HEK293 (cell line): ENCODE results near the gene AMMECR1L.

ENCODE experiments used
- CTCF ChIA-PET: fragments of 350-600 bp; formaldehyde crosslinking; extraction: SDS; loops from one replicate; lab custom pipeline; 2021; ENCODE audit warnings: antibody characterized with exemption; lab: Yijun Ruan, JAX
- POLR2A ChIA-PET: fragments of 300-600 bp; formaldehyde crosslinking; extraction: SDS; loops from one replicate; lab custom pipeline; 2020; ENCODE audit warnings: antibody characterized with exemption, inconsistent platforms; lab: Yijun Ruan, JAX
- H3K27ac ChIP-seq: fragments of 200-500 bp; sonication (Bioruptor generic); 2 replicates; pipeline ENCODE4 v1.5.1; 2014; ENCODE audit warnings: low read depth, low read length, control low read depth, inconsistent platforms; ENCODE audit errors: extremely low read depth
- H3K36me3 ChIP-seq, 2 experiments: fragments of 200-500 bp in 1 of 2; sonication (Bioruptor generic) in 1 of 2; 1 replicate in 1 of 2; 2 replicates in 1 of 2; pipeline ENCODE4 v1.5.1; 2014 to 2017; ENCODE audit warnings: inconsistent platforms in 2 of 2, low read length in 2 of 2; ENCODE audit not compliant: control insufficient read depth in 2 of 2, insufficient read depth in 1 of 2
- H3K4me1 ChIP-seq: fragments of 200-500 bp; sonication (Bioruptor generic); 2 replicates; pipeline ENCODE4 v1.5.1; 2014; ENCODE audit warnings: mild to moderate bottlenecking, low read length, inconsistent platforms; ENCODE audit not compliant: control insufficient read depth, insufficient read depth
- H3K4me3 ChIP-seq: 2 replicates; pipeline ENCODE4 v1.5.1; 2011; ENCODE audit warnings: low read depth, mild to moderate bottlenecking, control low read depth, low read length, moderate library complexity
- H3K9me3 ChIP-seq: fragments of 200-500 bp; sonication (Bioruptor generic); 2 replicates; pipeline ENCODE4 v1.5.1; 2014; ENCODE audit warnings: low read depth, low read length, inconsistent platforms; ENCODE audit not compliant: control insufficient read depth, insufficient read depth
- KLF10 ChIP-seq: fragments of 450-650 bp; IDR thresholded peaks from 2 replicates; pipeline ENCODE4 v1.5.1; 2018; ENCODE audit warnings: missing biosample characterization, mild to moderate bottlenecking, missing genetic modification characterization
- SETDB1 ChIP-seq: IDR thresholded peaks from one replicate; pipeline ENCODE4 v1.6.1; 2017; ENCODE audit warnings: mild to moderate bottlenecking, low read length, moderate library complexity, mixed read lengths; ENCODE audit not compliant: insufficient read length
- ZBTB1 ChIP-seq: fragments of 450-650 bp; formaldehyde crosslinking; IDR thresholded peaks from 2 replicates; pipeline ENCODE4 v1.5.1; 2016; ENCODE audit warnings: missing biosample characterization, missing genetic modification characterization
- ZNF132 ChIP-seq: fragments of 450-650 bp; formaldehyde crosslinking; IDR thresholded peaks from 2 replicates; pipeline ENCODE4 v1.5.1; 2017; ENCODE audit warnings: missing biosample characterization, missing genetic modification characterization, borderline replicate concordance
- ZNF146 ChIP-seq: fragments of 450-650 bp; formaldehyde crosslinking; IDR thresholded peaks from 2 replicates; pipeline ENCODE4 v1.5.1; 2016; ENCODE audit warnings: missing biosample characterization, missing genetic modification characterization
- ZNF157 ChIP-seq: fragments of 450-650 bp; formaldehyde crosslinking; IDR thresholded peaks from 2 replicates; pipeline ENCODE4 v1.5.1; 2016; ENCODE audit warnings: missing biosample characterization, missing genetic modification characterization
- ZNF174 ChIP-seq: fragments of 450-650 bp; formaldehyde crosslinking; IDR thresholded peaks from 2 replicates; pipeline ENCODE4 v1.5.0; 2017; ENCODE audit warnings: missing biosample characterization, mild to moderate bottlenecking, missing genetic modification characterization
- ZNF175 ChIP-seq: fragments of 450-650 bp; formaldehyde crosslinking; IDR thresholded peaks from 2 replicates; pipeline ENCODE4 v1.5.1; 2016; ENCODE audit warnings: missing biosample characterization, missing genetic modification characterization
- ZNF248 ChIP-seq: fragments of 450-650 bp; formaldehyde crosslinking; IDR thresholded peaks from 2 replicates; pipeline ENCODE4 v1.5.1; 2017; ENCODE audit warnings: missing biosample characterization, missing genetic modification characterization
- ZNF292 ChIP-seq: fragments of 450-650 bp; formaldehyde crosslinking; IDR thresholded peaks from 2 replicates; pipeline ENCODE4 v1.5.1; 2016; ENCODE audit warnings: low read depth, missing biosample characterization, missing genetic modification characterization, borderline replicate concordance
- ZNF335 ChIP-seq: fragments of 450-650 bp; formaldehyde crosslinking; conservative IDR thresholded peaks from 2 replicates; pipeline ENCODE4 v1.5.1; 2016; ENCODE audit warnings: missing biosample characterization, missing genetic modification characterization
- ZNF530 ChIP-seq: fragments of 450-650 bp; formaldehyde crosslinking; IDR thresholded peaks from 2 replicates; pipeline ENCODE4 v1.5.1; 2016; ENCODE audit warnings: low read depth, missing biosample characterization, missing genetic modification characterization
- ZNF544 ChIP-seq: fragments of 450-650 bp; formaldehyde crosslinking; IDR thresholded peaks from 2 replicates; pipeline ENCODE4 v1.5.0; 2017; ENCODE audit warnings: missing biosample characterization, missing genetic modification characterization
- ZNF549 ChIP-seq: fragments of 450-650 bp; IDR thresholded peaks from 2 replicates; pipeline ENCODE4 v1.5.1; 2018; ENCODE audit warnings: missing biosample characterization, missing genetic modification characterization, mild to moderate bottlenecking, inconsistent platforms, moderate library complexity
- ZNF701 ChIP-seq: fragments of 450-650 bp; formaldehyde crosslinking; IDR thresholded peaks from 2 replicates; pipeline ENCODE4 v1.5.1; 2016; ENCODE audit warnings: missing biosample characterization, missing genetic modification characterization
- ZNF837 ChIP-seq: fragments of 450-650 bp; formaldehyde crosslinking; IDR thresholded peaks from 2 replicates; pipeline ENCODE4 v1.5.1; 2016; ENCODE audit warnings: missing biosample characterization, missing genetic modification characterization
- TF ChIP-seq, protein P1 (sequence below): fragments of 450-650 bp; formaldehyde crosslinking; IDR thresholded peaks from 2 replicates; pipeline ENCODE4 v1.5.1; 2017; ENCODE audit warnings: missing biosample characterization, missing genetic modification characterization
- TF ChIP-seq, protein P2 (sequence below): fragments of 450-650 bp; formaldehyde crosslinking; IDR thresholded peaks from 2 replicates; pipeline ENCODE4 v1.5.1; 2016; ENCODE audit warnings: missing biosample characterization, missing genetic modification characterization
- TF ChIP-seq, protein P3 (sequence below): fragments of 450-650 bp; formaldehyde crosslinking; IDR thresholded peaks from 2 replicates; pipeline ENCODE4; 2016; ENCODE audit warnings: missing biosample characterization, missing genetic modification characterization
- TF ChIP-seq, protein P4 (sequence below): fragments of 450-650 bp; formaldehyde crosslinking; IDR thresholded peaks from 2 replicates; pipeline ENCODE4 v1.5.1; 2017; ENCODE audit warnings: missing biosample characterization, mild to moderate bottlenecking, missing genetic modification characterization, moderate library complexity
- TF ChIP-seq, protein P5 (sequence below): fragments of 450-650 bp; formaldehyde crosslinking; IDR thresholded peaks from 2 replicates; pipeline ENCODE4 v1.5.1; 2016; ENCODE audit warnings: missing biosample characterization, missing genetic modification characterization, low read depth

AMMECR1L gene

DNA sequence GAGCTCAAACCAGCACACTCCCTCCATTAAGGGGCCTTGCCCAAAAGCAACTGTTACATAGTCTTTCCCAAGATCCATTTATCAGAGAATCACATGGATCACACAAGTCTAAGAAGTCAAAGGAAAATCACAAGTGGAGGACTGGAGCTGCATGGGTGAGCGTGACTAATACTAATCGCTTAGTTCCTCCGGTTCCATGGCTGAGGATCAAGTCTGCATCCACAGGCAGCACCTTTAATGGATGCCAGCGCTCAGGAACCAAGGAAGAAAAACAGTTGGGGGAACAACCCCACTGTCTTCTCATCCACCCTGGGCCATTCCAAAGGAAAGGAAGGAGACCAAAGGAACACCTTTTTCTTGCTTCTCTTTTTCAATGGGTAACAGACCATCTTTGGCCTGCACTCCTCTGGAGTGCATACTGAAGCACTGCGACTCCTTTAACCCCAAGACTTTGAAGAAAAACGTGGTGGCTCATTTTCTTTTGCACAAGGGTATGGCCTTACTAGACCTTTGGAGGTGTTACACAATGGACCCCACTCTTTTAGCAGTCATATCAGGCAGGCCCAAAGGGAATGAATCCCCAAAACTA is 65.6 kb downstream of the AMMECR1L start (continued):
- TF ChIP-seq ZNF549 (tag by site-specific recombination) (peak; percentile 26; the same call in 1 of the 2 replicates), ZNF174 (tag by site-specific recombination) (no peak)
- TF ChIP-seq, all 188 proteins: peak for 9

DNA sequence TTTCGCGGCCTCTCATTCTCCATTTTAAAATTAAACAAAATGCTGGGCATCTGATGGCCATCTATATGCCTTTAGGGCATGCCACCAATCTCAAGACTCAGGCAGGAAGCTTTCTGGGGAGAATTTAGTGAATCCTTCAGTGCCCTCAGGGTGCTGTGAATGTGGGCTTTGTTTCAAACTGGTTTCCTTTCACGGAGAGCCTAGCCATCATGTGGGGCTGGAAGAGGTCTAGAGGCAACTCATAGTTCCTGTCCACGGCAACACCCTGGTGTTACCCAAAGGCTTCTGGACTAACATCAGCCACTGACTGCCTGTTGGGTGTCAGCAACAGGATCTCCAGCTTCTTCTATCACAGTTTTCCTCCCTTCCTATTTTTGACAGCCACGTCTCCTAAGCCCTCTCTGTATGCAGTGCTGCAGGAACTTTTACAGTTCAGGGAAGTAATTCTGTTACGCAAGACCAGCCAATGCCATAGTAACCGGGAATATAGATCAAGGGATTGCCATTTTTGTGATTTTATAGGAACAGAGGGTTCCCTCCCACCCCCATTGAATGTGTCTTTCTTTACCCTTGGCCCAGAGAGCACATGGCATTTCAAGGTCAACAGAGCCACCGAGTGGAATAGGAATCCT is 66.8 kb downstream of the AMMECR1L start:
- no peak for TF ChIP-seq ZNF544 (tag by site-specific recombination)
- no peak for TF ChIP-seq ZNF146
- TF ChIP-seq ZNF292 = no peak
- TF ChIP-seq ZBTB1 (tag by site-specific recombination) = no peak
- TF ChIP-seq, protein P1, sequence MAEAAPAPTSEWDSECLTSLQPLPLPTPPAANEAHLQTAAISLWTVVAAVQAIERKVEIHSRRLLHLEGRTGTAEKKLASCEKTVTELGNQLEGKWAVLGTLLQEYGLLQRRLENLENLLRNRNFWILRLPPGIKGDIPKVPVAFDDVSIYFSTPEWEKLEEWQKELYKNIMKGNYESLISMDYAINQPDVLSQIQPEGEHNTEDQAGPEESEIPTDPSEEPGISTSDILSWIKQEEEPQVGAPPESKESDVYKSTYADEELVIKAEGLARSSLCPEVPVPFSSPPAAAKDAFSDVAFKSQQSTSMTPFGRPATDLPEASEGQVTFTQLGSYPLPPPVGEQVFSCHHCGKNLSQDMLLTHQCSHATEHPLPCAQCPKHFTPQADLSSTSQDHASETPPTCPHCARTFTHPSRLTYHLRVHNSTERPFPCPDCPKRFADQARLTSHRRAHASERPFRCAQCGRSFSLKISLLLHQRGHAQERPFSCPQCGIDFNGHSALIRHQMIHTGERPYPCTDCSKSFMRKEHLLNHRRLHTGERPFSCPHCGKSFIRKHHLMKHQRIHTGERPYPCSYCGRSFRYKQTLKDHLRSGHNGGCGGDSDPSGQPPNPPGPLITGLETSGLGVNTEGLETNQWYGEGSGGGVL (tag by site-specific recombination) = no peak
- no peak for TF ChIP-seq ZNF248 (tag by site-specific recombination)
- no peak for TF ChIP-seq ZNF335 (tag by site-specific recombination)
- TF ChIP-seq ZNF157 = no peak
- TF ChIP-seq ZNF132 (tag by site-specific recombination) = no peak
- TF ChIP-seq, protein P2, sequence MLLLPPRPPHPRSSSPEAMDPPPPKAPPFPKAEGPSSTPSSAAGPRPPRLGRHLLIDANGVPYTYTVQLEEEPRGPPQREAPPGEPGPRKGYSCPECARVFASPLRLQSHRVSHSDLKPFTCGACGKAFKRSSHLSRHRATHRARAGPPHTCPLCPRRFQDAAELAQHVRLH (tag by site-specific recombination) = no peak
- no peak for TF ChIP-seq ZNF530 (tag by site-specific recombination)
- TF ChIP-seq, protein P3, sequence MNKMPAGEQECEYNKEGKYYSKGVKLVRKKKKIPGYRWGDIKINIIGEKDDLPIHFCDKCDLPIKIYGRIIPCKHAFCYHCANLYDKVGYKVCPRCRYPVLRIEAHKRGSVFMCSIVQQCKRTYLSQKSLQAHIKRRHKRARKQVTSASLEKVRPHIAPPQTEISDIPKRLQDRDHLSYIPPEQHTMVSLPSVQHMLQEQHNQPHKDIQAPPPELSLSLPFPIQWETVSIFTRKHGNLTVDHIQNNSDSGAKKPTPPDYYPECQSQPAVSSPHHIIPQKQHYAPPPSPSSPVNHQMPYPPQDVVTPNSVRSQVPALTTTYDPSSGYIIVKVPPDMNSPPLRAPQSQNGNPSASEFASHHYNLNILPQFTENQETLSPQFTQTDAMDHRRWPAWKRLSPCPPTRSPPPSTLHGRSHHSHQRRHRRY = no peak
- TF ChIP-seq ZNF701 = no peak
- TF ChIP-seq KLF10 (tag by site-specific recombination) = no peak
- TF ChIP-seq ZNF175 = no peak
- TF ChIP-seq, protein P4, sequence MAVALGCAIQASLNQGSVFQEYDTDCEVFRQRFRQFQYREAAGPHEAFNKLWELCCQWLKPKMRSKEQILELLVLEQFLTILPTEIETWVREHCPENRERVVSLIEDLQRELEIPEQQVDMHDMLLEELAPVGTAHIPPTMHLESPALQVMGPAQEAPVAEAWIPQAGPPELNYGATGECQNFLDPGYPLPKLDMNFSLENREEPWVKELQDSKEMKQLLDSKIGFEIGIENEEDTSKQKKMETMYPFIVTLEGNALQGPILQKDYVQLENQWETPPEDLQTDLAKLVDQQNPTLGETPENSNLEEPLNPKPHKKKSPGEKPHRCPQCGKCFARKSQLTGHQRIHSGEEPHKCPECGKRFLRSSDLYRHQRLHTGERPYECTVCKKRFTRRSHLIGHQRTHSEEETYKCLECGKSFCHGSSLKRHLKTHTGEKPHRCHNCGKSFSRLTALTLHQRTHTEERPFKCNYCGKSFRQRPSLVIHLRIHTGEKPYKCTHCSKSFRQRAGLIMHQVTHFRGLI = no peak
- TF ChIP-seq ZNF837 (tag by site-specific recombination) = no peak
- TF ChIP-seq, protein P5, sequence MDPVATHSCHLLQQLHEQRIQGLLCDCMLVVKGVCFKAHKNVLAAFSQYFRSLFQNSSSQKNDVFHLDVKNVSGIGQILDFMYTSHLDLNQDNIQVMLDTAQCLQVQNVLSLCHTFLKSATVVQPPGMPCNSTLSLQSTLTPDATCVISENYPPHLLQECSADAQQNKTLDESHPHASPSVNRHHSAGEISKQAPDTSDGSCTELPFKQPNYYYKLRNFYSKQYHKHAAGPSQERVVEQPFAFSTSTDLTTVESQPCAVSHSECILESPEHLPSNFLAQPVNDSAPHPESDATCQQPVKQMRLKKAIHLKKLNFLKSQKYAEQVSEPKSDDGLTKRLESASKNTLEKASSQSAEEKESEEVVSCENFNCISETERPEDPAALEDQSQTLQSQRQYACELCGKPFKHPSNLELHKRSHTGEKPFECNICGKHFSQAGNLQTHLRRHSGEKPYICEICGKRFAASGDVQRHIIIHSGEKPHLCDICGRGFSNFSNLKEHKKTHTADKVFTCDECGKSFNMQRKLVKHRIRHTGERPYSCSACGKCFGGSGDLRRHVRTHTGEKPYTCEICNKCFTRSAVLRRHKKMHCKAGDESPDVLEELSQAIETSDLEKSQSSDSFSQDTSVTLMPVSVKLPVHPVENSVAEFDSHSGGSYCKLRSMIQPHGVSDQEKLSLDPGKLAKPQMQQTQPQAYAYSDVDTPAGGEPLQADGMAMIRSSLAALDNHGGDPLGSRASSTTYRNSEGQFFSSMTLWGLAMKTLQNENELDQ (tag by site-specific recombination) = no peak
- TF ChIP-seq SETDB1 = no peak
- TF ChIP-seq, all 188 proteins: peak for 0
- no peak overlapping the region for H3K4me3 ChIP-seq
- no peaks in the 10 kb centered on the region for H3K9me3 ChIP-seq
- H3K27ac ChIP-seq = no peak overlapping the region
- ChIA-PET POLR2A (no interaction called here), CTCF (no interaction called here)
- no peaks in the 10 kb centered on the region for H3K4me1 ChIP-seq
- H3K36me3 ChIP-seq = no peaks in the 10 kb centered on the region
